ENCODE measurements around the gene GALK2.
A peak's percentile ranks its signal among the peaks of the same experiment; 100 is the strongest.

Gene GALK2

DNA sequence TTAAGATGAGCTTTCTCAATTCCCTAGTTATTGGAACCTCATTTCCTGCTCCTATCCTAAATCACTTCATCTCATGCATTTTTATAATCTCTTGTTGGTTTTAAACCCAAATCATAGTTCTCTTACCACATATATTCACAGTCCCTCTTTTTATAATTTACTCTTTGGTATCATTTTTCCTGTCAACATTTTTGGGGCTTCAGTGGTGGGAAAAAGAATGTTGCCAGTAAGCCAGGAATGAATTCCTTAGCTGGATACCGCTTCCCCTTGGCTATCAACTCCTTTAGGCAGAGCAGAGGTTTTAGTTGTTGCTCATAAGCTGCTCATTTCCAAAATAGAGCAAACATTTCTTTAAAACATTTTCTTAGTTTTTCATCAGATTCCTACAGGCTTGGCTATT lies 112.3 kb downstream of the GALK2 start:
- no peak for DNase-seq (ENCODE audit: low spot score)

DNA sequence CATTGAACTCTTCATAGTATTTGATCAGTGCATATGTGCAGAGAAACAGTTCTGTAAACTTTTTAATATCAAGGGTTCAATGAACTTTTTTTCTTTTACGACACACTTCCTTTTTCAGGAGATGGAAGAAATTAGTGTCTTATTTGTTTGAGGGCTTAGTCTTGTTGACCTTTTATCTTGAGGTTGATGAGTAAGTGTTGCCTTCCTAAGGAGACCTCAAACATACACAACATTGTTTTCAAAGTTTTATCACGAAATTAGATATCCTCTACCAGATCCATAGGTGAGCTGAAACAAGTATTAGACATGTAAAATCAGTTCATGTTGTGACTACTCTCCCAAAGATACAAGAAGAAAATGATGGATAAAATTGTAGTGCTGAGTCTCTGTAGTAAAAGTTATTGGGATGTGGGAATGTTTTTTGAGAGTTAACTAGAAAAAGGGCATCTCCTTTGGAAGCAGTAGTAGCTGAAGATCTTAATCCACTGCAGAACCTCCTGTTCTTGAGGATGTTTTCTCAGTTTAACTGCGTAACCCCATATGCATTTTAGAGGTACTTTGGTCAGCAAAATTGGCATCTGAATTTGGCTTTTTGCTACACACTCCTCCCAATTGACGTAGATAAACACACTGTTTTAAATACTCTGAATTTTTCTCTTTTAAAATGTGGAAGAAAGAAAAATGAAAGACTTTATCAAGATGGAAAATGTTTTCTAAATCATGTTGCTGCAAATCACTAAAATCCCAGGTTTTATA lies 116.8 kb downstream of the GALK2 start:
- no peak for DNase-seq (ENCODE audit: low spot score)

DNA sequence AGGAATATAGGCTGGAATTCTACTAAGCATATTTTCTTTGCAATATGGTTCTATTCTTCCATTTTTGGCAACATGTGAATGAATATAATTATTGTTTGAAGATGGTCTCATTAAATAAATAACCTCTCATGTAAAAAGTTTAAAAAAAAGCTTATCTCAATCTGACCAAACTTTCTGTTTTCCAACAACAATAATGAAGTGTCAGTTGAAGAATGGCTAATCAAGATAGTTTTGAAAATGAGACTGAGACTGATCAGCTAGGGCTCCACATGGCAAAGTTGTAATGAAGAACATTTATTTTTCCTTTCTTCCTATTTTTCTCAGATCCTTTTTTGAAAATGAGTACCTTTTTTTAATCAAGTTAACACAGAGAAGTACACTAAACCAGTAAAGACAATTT lies 117.4 kb downstream of the GALK2 start:
- DNase-seq (ENCODE audit: low spot score), result no peak

- DNase-seq (ENCODE audit: low spot score), result no peak
Measured at GRCh38 chr15:49288391-49288790, 118.3 kb downstream of the GALK2 start.

DNA sequence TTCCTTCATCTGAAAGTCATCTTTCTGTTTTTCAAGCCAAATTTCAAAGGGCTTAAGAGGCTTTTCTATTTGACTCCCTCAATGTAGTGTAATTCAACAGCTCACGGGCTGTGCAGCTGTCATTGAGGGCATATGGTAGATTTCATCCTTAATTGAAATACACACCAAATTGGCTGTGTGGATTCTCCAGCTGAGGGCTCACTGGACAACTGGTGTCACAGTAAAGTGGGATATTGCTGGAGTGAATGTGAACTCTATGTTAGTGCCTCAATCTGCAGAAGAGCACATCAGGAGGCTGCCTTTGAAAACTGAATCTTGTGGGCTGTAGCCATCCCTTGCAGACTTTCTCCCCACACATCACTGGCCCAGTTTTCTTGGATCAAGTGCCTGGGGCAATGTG lies 120.1 kb downstream of the GALK2 start:
- no peak for DNase-seq (ENCODE audit: low spot score)

DNA sequence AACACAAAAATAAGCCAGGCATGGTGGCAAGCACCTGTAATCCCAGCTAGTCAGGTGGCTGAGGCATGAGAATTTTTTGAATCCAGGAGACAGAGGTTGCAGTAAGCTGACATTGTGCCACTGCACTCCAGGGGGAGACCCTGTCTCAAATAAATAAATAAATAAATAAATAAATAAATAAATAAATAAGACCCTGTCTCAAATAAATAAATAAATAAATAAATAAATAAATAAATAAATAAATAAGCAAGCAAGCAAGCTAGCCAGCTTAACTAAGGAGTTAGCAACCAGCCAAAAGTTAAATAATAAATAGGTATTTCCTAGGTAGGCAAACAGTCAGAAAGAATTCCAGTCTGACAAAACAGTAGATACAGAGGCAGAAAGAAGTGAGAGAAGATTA lies 123.9 kb downstream of the GALK2 start:
- DNase-seq (ENCODE audit: low spot score), result no peak

- DNase-seq (ENCODE audit: low spot score), result no peak
Measured at GRCh38 chr15:49296258-49296657, 126.2 kb downstream of the GALK2 start.

GRCh38 chr15:49297584-49297983 lies 127.5 kb downstream of the GALK2 start:
- DNase-seq (ENCODE audit: low spot score), result no peak

DNA sequence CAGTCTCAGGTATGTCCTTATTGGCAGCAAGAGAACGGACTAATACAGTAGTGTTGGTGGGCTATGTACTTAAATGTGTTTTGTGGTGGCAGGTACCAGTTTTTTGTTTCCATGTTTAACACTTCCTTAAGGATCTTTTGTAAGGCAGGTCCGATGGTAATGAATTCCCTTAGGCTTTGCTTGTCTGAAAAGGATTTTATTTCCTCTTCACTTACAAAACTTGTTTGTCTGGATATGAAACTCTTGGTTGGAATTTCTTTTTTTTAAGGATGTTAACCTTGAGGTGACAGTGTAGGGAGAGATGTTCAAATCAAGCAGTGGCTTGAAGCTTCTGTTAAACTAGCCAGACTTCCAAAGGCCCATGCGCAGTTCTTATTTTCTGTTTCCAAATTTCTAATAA lies 130.8 kb downstream of the GALK2 start:
- DNase-seq (ENCODE audit: low spot score), result no peak

DNA sequence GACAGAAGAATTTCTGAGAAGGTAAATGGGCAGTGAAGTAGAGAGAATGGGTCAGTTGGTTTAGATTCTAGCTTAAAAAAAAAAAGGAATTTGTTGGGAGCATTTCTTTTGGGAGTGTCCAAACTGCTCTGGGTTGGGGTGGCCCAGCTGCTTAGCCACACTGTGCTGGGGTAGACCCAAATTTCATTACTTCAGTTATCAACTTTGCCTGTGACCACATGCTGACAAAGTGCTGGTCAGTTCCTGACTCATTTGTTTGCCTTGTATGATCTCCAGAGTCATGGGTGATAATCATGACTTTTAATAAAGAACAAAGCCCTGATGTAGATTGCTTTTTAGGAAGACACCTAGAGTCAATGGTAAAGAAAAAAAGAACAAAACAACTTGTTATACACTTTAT lies 131.5 kb downstream of the GALK2 start:
- no peak for DNase-seq (ENCODE audit: low spot score)

- no peak for DNase-seq (ENCODE audit: low spot score)
Measured at GRCh38 chr15:49303003-49303402, 133.0 kb downstream of the GALK2 start.

- DNase-seq (ENCODE audit: low spot score), result no peak
Measured at GRCh38 chr15:49306551-49306950, 136.5 kb downstream of the GALK2 start.

- DNase-seq (ENCODE audit: low spot score), result no peak
Measured at GRCh38 chr15:49308686-49309085, 138.6 kb downstream of the GALK2 start.

- peak; percentile 2 for DNase-seq (ENCODE audit: low spot score)
Measured at GRCh38 chr15:49309889-49310288, 139.8 kb downstream of the GALK2 start.

GRCh38 chr15:49313650-49314049 lies 143.6 kb downstream of the GALK2 start:
- DNase-seq (ENCODE audit: low spot score), result no peak

- no peak for DNase-seq (ENCODE audit: low spot score)
Measured at GRCh38 chr15:49314716-49315115, 144.7 kb downstream of the GALK2 start.

GRCh38 chr15:49315391-49315823 lies 145.4 kb downstream of the GALK2 start:
- no peak for DNase-seq (ENCODE audit: low spot score)

DNA sequence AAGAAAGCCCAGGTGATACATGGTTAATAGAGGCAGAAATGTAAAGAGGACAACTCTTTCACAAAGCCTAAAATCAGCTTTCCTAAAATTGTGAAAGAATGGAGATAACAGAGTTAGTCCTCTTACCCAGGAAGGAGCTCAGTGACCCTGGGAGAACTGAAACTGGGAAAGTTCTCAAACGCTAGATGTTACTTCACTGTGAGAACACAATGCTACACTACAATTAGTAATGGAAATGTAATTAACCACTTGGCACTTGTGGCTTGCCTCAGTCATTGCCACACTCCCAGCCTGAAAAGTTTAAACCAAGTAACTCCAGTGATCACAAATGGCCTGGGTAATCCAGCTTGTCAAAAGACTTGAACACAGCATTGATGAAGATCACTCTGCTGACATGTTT lies 150.3 kb downstream of the GALK2 start:
- DNase-seq (ENCODE audit: low spot score), result no peak

GRCh38 chr15:49323207-49323606 lies 153.2 kb downstream of the GALK2 start:
- no peak for DNase-seq (ENCODE audit: low spot score)

DNA sequence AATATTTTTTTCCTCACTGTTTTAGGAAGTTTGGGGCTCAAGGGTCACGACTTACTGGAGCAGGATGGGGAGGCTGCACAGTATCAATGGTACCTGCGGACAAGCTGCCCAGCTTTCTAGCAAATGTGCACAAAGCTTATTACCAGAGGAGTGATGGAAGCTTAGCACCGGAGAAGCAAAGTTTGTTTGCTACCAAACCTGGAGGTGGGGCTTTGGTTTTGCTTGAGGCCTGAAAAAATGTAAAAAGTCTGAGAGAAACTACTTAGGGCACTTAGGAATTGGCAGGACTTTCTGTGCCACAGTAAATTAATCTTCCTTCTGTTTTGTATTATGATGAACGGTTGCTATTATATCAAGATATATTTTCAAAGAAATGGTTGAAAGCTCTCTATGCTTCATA lies 157.9 kb downstream of the GALK2 start:
- no peak for DNase-seq (ENCODE audit: low spot score)

- no peak for DNase-seq (ENCODE audit: low spot score)
Measured at GRCh38 chr15:49328941-49329340, 158.9 kb downstream of the GALK2 start.

- no peak for DNase-seq (ENCODE audit: low spot score)
Measured at GRCh38 chr15:49330166-49330565, 160.1 kb downstream of the GALK2 start.

- no peak for DNase-seq (ENCODE audit: low spot score)
Measured at GRCh38 chr15:49331442-49331841, 161.4 kb downstream of the GALK2 start.

- no peak for DNase-seq (ENCODE audit: low spot score)
Measured at GRCh38 chr15:49331951-49332350, 161.9 kb downstream of the GALK2 start.
